SH-SY5Y (cell line): ENCODE data around the gene RILPL2.

Experiments
- GATA2 ChIP-seq: IDR thresholded peaks from 2 replicates; pipeline ENCODE4 v1.6.1; 2011; ENCODE audit warnings: mild to moderate bottlenecking, low read depth, low read length
- GATA3 ChIP-seq: IDR thresholded peaks from 2 replicates; pipeline ENCODE4 v1.6.1; 2011; ENCODE audit warnings: low read depth, mild to moderate bottlenecking, low read length, moderate library complexity

DNA sequence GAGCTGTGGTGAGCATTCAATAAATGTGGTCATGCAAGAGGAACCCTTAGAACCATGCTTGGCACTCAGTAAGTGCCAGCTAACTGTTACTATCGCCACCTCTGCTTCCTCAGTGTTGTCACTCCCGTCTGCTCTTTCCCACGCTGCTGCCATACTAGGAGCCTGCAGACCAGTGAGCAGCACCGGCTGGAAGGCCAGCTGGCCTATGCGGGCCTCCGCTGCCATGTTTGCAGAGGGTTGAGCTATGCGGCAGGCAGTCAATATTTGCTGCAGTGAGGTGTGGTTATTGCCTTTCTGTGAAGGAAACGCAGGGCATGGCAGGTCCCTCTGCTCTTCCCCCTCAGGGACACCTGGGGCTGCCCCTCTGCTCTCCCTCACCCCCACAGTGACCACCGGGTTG, 39.5 kb downstream of the RILPL2 start:
- TF ChIP-seq GATA2: no peak
- no peak for TF ChIP-seq GATA3
